GM23248 (cell line): ENCODE results near the gene TMEM45B.

Experiments used
- EZH2 ChIP-seq: fragments of 200-600 bp; sonication (generic); IDR thresholded peaks from 2 replicates; pipeline ENCODE4 v1.6.1; 2018; ENCODE audit warnings: antibody characterized with exemption, mild to moderate bottlenecking; ENCODE audit not compliant: insufficient read depth, poor library complexity, severe bottlenecking
- EZH2phosphoT487 ChIP-seq: fragments of 200-600 bp; sonication (generic); IDR thresholded peaks from 2 replicates; pipeline ENCODE4 v1.6.1; 2018; ENCODE audit warnings: antibody characterized with exemption, moderate library complexity, mild to moderate bottlenecking, low read depth; ENCODE audit not compliant: insufficient read depth

DNA sequence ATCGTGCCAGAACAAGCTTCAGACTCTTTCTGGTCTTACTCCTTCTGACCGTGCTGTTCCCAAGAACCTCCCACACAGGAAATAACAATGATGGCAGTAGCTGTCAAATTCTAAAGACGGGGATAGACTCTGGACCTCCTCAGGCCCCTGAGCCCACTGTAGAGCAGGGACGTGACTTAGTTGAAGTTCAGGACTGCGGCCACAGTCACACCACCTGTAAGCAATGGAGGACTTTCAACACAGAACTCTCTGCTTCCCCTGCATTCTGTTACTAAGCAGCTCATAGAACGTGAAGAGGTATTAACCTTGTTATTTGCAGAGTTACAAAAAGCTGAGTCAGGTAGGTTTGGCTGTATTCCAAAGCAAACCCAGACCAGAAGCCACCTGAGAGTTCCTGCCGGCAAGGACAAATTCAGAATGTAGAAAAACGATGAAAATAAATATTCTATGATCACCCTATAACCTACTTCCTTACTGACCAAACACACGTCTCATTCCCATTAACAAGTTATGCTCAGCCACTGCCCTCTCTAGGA is 12.7 kb downstream of the TMEM45B start:
- TF ChIP-seq EZH2phosphoT487 = no peak
- no peak for TF ChIP-seq EZH2
